ENCODE data around the gene AGER.

GRCh38 chr6:32220021-32220420, 36.0 kb upstream of the AGER start:
- TF ChIP-seq, protein P1, sequence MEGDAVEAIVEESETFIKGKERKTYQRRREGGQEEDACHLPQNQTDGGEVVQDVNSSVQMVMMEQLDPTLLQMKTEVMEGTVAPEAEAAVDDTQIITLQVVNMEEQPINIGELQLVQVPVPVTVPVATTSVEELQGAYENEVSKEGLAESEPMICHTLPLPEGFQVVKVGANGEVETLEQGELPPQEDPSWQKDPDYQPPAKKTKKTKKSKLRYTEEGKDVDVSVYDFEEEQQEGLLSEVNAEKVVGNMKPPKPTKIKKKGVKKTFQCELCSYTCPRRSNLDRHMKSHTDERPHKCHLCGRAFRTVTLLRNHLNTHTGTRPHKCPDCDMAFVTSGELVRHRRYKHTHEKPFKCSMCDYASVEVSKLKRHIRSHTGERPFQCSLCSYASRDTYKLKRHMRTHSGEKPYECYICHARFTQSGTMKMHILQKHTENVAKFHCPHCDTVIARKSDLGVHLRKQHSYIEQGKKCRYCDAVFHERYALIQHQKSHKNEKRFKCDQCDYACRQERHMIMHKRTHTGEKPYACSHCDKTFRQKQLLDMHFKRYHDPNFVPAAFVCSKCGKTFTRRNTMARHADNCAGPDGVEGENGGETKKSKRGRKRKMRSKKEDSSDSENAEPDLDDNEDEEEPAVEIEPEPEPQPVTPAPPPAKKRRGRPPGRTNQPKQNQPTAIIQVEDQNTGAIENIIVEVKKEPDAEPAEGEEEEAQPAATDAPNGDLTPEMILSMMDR (IDR thresholded peaks at IDR 0.05): no peak
- TF ChIP-seq MAX (IDR thresholded peaks at IDR 0.05) (no peak), FOSL2 (IDR thresholded peaks at IDR 0.05) (no peak), FOSL2 (CRISPR knock-in tag; IDR thresholded peaks at IDR 0.05) (no peak), EP300 (IDR thresholded peaks at IDR 0.05) (no peak), POLR2AphosphoS2 (conservative IDR thresholded peaks at IDR 0.05; ENCODE audit: low read length) (no peak), POLR2A (IDR thresholded peaks at IDR 0.05; ENCODE audit: low read length) (no peak), RAD21 (conservative IDR thresholded peaks at IDR 0.05 in 1 of 2, IDR thresholded peaks at IDR 0.05 in 1 of 2) (no peak)

All from A549 (cell line).